Neuronal stem cell (in vitro differentiated cells): ENCODE results near the gene PHEX.

Experiments used
- DNase-seq: peaks from one replicate; pipeline ENCODE4 v3.0.0-alpha.2; 2013; ENCODE audit warnings: low spot score
- H2AFZ ChIP-seq: one replicate; pipeline ENCODE4 v1.6.1; 2013; ENCODE audit warnings: mild to moderate bottlenecking, low read length, inconsistent platforms
- H2AK5ac ChIP-seq: 2 replicates; pipeline ENCODE4 v1.6.1; 2013; ENCODE audit warnings: low read depth, mild to moderate bottlenecking, inconsistent platforms, low read length, moderate library complexity, mixed read lengths
- H2BK120ac ChIP-seq: 2 replicates; pipeline ENCODE4 v1.6.1; 2013; ENCODE audit warnings: low read depth, mild to moderate bottlenecking, inconsistent platforms, low read length, moderate library complexity, mixed read lengths
- H2BK12ac ChIP-seq: one replicate; pipeline ENCODE4 v1.6.1; 2013; ENCODE audit warnings: low read length, inconsistent platforms
- H2BK15ac ChIP-seq: 2 replicates; pipeline ENCODE4 v1.6.1; 2013; ENCODE audit warnings: mild to moderate bottlenecking, low read length, inconsistent platforms, mixed read lengths
- H2BK5ac ChIP-seq: one replicate; pipeline ENCODE4 v1.6.1; 2013; ENCODE audit warnings: inconsistent platforms, mild to moderate bottlenecking, low read length, moderate library complexity
- H3K14ac ChIP-seq: one replicate; pipeline ENCODE4 v1.6.1; 2013; ENCODE audit warnings: low read length, inconsistent platforms
- H3K18ac ChIP-seq: 2 replicates; pipeline ENCODE4 v1.6.1; 2013; ENCODE audit warnings: low read length, inconsistent platforms
- H3K23ac ChIP-seq: 2 replicates; pipeline ENCODE4 v1.6.1; 2013; ENCODE audit warnings: low read depth, mild to moderate bottlenecking, mixed read lengths, low read length, inconsistent platforms; ENCODE audit not compliant: poor library complexity
- H3K27ac ChIP-seq: replicated peaks from 3 replicates; pipeline ENCODE4 v1.5.1; 2013; ENCODE audit warnings: low read length, inconsistent platforms
- H3K27me3 ChIP-seq, 3 experiments: 2 replicates each; pipeline ENCODE4 v1.6.1; 2013; ENCODE audit warnings: low read length in 3 of 3, mild to moderate bottlenecking in 2 of 3, inconsistent platforms in 1 of 3, low read depth in 1 of 3, mixed read lengths in 1 of 3, moderate library complexity in 1 of 3; ENCODE audit not compliant: control insufficient read depth in 3 of 3, insufficient read depth in 3 of 3
- H3K36me3 ChIP-seq, 2 donors: replicated peaks in 1 of 2; 2 replicates each; pipeline ENCODE4 v1.6.1; 2013; ENCODE audit warnings: low read length in 2 of 2; ENCODE audit not compliant: control insufficient read depth in 2 of 2, insufficient read depth in 2 of 2
- H3K4ac ChIP-seq: 2 replicates; pipeline ENCODE4 v1.6.1; 2013; ENCODE audit warnings: inconsistent platforms, mild to moderate bottlenecking, low read length, moderate library complexity
- H3K4me1 ChIP-seq, 2 donors: 1 replicate in 1 of 2; 2 replicates in 1 of 2; pipeline ENCODE4 v1.6.1; 2013; ENCODE audit warnings: low read length in 2 of 2, low read depth in 1 of 2; ENCODE audit not compliant: control insufficient read depth in 2 of 2, insufficient read depth in 1 of 2
- H3K4me2 ChIP-seq: one replicate; pipeline ENCODE4 v1.6.1; 2013; ENCODE audit warnings: mild to moderate bottlenecking, low read length, inconsistent platforms; ENCODE audit not compliant: insufficient read depth, poor library complexity, severe bottlenecking
- H3K4me3 ChIP-seq, 2 donors: 2 replicates each; pipeline ENCODE4 v1.5.1; 2013; ENCODE audit warnings: low read length in 2 of 2, mild to moderate bottlenecking in 2 of 2, inconsistent platforms in 1 of 2, moderate library complexity in 1 of 2
- H3K79me1 ChIP-seq: one replicate; pipeline ENCODE4 v1.6.1; 2013; ENCODE audit warnings: low read depth, mild to moderate bottlenecking, inconsistent platforms, low read length, moderate library complexity
- H3K9ac ChIP-seq: one replicate; pipeline ENCODE4 v1.6.1; 2013; ENCODE audit warnings: mild to moderate bottlenecking, low read depth, low read length, inconsistent platforms; ENCODE audit not compliant: poor library complexity
- H3K9me3 ChIP-seq, 2 donors: replicated peaks in 1 of 2; 2 replicates each; pipeline versions ENCODE3 to v1.6.1; 2013; ENCODE audit warnings: low read length in 2 of 2, mild to moderate bottlenecking in 2 of 2, inconsistent platforms in 1 of 2, low read depth in 1 of 2, mixed read lengths in 1 of 2, moderate library complexity in 1 of 2; ENCODE audit not compliant: control insufficient read depth in 2 of 2, insufficient read depth in 1 of 2
- H4K8ac ChIP-seq: one replicate; pipeline ENCODE4 v1.6.1; 2013; ENCODE audit warnings: low read depth, mild to moderate bottlenecking, inconsistent platforms, low read length, moderate library complexity
- H4K91ac ChIP-seq: one replicate; pipeline ENCODE4 v1.6.1; 2013; ENCODE audit warnings: low read length, low read depth, mild to moderate bottlenecking, inconsistent platforms; ENCODE audit not compliant: poor library complexity
- WGBS, 2 donors: extraction: QIAGEN DNeasy Blood & Tissue Kit; methylation state at CpG; one replicate each; pipeline ENCODE4 v1.1.7; 2013; ENCODE audit warnings: missing lambda C conversion rate in 2 of 2, mixed read lengths in 1 of 2; ENCODE audit not compliant: insufficient read length in 2 of 2, insufficient replicate concordance in 1 of 2; ENCODE audit errors: extremely low coverage in 2 of 2; 5-methylcytosine and 5-hydroxymethylcytosine counted together

The PHEX gene

DNA sequence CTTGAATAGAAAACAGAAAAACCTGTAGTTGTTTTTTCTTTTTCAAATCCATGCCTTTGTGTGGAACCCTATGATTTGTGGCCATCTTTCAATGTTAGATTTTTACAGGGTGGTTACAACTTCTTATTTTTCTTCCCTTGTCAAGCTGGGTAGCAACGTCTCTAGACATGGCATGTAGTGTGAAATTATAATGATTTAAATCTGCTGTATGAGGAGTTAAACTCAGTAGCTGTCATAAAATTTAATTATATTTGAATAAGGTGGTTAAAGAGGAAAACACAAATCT lies 162.5 kb downstream of the PHEX start:
- no peak overlapping the region for H3K18ac ChIP-seq
- no peak overlapping the region for H3K4me3 ChIP-seq
- H3K36me3 ChIP-seq = no peaks in the 10 kb centered on the region
- no peaks in the 10 kb centered on the region for H3K79me1 ChIP-seq
- H3K9me3 ChIP-seq = no peaks in the 10 kb centered on the region
- DNase-seq = no peak
- H2BK15ac ChIP-seq = no peak overlapping the region
- H3K27ac ChIP-seq = no peak overlapping the region
- H4K8ac ChIP-seq = no peak overlapping the region
- no peaks in the 10 kb centered on the region for H3K4me1 ChIP-seq
- H2AK5ac ChIP-seq = no peak overlapping the region
- no peak overlapping the region for H2AFZ ChIP-seq
- H2BK120ac ChIP-seq = no peak overlapping the region
- H3K14ac ChIP-seq = no peak overlapping the region
- H3K4ac ChIP-seq = no peak overlapping the region
- H3K27me3 ChIP-seq = no peaks in the 10 kb centered on the region
- H3K9ac ChIP-seq = no peak overlapping the region
- H2BK5ac ChIP-seq = no peak overlapping the region
- no CpG with 5 or more reads among the region's 1 CpG for WGBS, 2 donors
- H3K4me2 ChIP-seq = no peak overlapping the region
- H4K91ac ChIP-seq = no peak overlapping the region
- no peak overlapping the region for H2BK12ac ChIP-seq
- H3K23ac ChIP-seq = no peak overlapping the region

- no peak overlapping the region for H3K4me2 ChIP-seq
- no peak overlapping the region for H4K8ac ChIP-seq
- H2BK12ac ChIP-seq = no peak overlapping the region
- no peak overlapping the region for H3K18ac ChIP-seq
- no peaks in the 10 kb centered on the region for H3K36me3 ChIP-seq
- WGBS, 2 donors = no CpG with 5 or more reads among the region's 1 CpG
- H2BK120ac ChIP-seq = no peak overlapping the region
- H3K4me1 ChIP-seq = no peaks in the 10 kb centered on the region
- H3K9ac ChIP-seq = no peak overlapping the region
- no peak overlapping the region for H3K14ac ChIP-seq
- H2BK15ac ChIP-seq = no peak overlapping the region
- H3K79me1 ChIP-seq = no peaks in the 10 kb centered on the region
- no peak overlapping the region for H3K27ac ChIP-seq
- H2AFZ ChIP-seq = no peak overlapping the region
- no peak for DNase-seq
- H4K91ac ChIP-seq = no peak overlapping the region
- H3K4ac ChIP-seq = no peak overlapping the region
- H3K4me3 ChIP-seq = no peak overlapping the region
- no peak overlapping the region for H2BK5ac ChIP-seq
- no peak overlapping the region for H3K23ac ChIP-seq
- H3K9me3 ChIP-seq = no peaks in the 10 kb centered on the region
- no peaks in the 10 kb centered on the region for H3K27me3 ChIP-seq
- H2AK5ac ChIP-seq = no peak overlapping the region
Measured at GRCh38 chrX:22196149-22196548, 164.0 kb downstream of the PHEX start.

- H3K79me1 ChIP-seq = no peaks in the 10 kb centered on the region
- no peaks in the 10 kb centered on the region for H3K36me3 ChIP-seq
- H2BK120ac ChIP-seq = no peak overlapping the region
- H3K4me1 ChIP-seq = no peaks in the 10 kb centered on the region
- H3K14ac ChIP-seq = no peak overlapping the region
- H3K4ac ChIP-seq = no peak overlapping the region
- H2AFZ ChIP-seq = no peak overlapping the region
- no peak overlapping the region for H3K27ac ChIP-seq
- no peak overlapping the region for H3K4me3 ChIP-seq
- no peak overlapping the region for H2BK15ac ChIP-seq
- H4K91ac ChIP-seq = no peak overlapping the region
- no peak overlapping the region for H4K8ac ChIP-seq
- H2BK5ac ChIP-seq = no peak overlapping the region
- H2AK5ac ChIP-seq = no peak overlapping the region
- no peaks in the 10 kb centered on the region for H3K27me3 ChIP-seq
- no peak overlapping the region for H3K18ac ChIP-seq
- H2BK12ac ChIP-seq = no peak overlapping the region
- no peak overlapping the region for H3K4me2 ChIP-seq
- no peak for DNase-seq
- no peak overlapping the region for H3K23ac ChIP-seq
- H3K9ac ChIP-seq = no peak overlapping the region
- H3K9me3 ChIP-seq = no peaks in the 10 kb centered on the region
Measured at GRCh38 chrX:22202251-22202650, 170.1 kb downstream of the PHEX start.

- Histone ChIP-seq H2BK5ac (no peak overlapping the region), H3K4me1 (no peaks in the 10 kb centered on the region), H3K14ac (no peak overlapping the region), H3K23ac (no peak overlapping the region), H4K91ac (no peak overlapping the region), H2AFZ (no peak overlapping the region), H3K4ac (no peak overlapping the region), H3K9ac (no peak overlapping the region), H2BK15ac (no peak overlapping the region), H3K18ac (no peak overlapping the region), H2AK5ac (no peak overlapping the region), H2BK12ac (no peak overlapping the region), H3K27me3 (no peaks in the 10 kb centered on the region), H3K9me3 (no peaks in the 10 kb centered on the region), H3K4me2 (no peak overlapping the region), H3K79me1 (no peaks in the 10 kb centered on the region), H3K4me3 (no peak overlapping the region), H2BK120ac (no peak overlapping the region), H3K36me3 (no peaks in the 10 kb centered on the region), H4K8ac (no peak overlapping the region), H3K27ac (no peak overlapping the region)
- no peak for DNase-seq
Measured at GRCh38 chrX:22203186-22203585, 171.1 kb downstream of the PHEX start.
